Right forelimb (tissue), 1 donor: ENCODE data around the gene BRINP1.
"Not testable (repeated sequence)": the region's sequence is repeated elsewhere in the genome, so short reads cannot be mapped to it uniquely, and the experiment has no call there.

Experiments used
- DNase-seq: peaks from one replicate; pipeline ENCODE4 v3.0.0-alpha.2; 2018

Gene BRINP1

DNA sequence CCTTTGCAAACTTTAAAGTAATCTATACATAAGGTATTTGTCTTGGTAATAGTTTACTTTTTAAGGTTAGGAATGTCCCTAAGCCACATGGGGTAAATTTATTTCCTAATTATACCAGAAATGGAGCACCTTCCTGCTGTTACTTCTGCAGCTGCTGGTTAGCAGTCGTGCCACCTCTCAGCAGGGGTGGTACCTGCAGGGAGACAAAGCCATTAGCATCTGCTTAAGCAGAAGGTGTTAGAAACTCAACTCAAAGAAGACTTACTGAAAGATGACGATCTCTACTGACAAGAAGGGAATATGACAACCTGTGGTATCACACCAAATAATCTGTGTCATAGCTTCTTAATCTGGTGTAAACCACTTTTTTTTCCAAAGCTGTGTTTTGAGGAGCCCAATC lies 173.7 kb downstream of the BRINP1 start:
- DNase-seq: no peak

DNA sequence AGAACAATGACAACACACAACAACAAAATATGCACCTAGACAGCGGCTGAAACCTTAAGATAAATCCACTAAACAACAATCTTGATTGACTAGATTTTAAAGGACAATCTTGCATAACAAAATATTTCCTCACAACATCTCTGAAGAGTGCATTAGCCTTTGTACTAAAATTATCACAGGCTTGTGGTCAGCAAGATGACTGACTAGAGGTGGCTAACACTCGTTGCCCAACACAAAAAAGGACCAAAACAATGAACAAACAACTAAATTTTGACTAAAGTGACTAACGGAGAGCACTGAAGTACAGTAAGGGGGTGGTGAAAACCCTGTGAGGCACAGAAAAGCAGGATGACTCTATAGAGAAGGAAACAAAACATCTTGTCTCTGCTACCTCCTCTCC lies 183.9 kb downstream of the BRINP1 start:
- no peak for DNase-seq

- no peak for DNase-seq
Measured at GRCh38 chr9:119184265-119184936, 184.8 kb downstream of the BRINP1 start.

GRCh38 chr9:119181561-119181960 lies 187.7 kb downstream of the BRINP1 start:
- DNase-seq: no peak

- DNase-seq: no peak
Measured at GRCh38 chr9:119180897-119181296, 188.3 kb downstream of the BRINP1 start.

GRCh38 chr9:119179701-119180100 lies 189.5 kb downstream of the BRINP1 start:
- DNase-seq: no peak

GRCh38 chr9:119177196-119177595 lies 192.0 kb downstream of the BRINP1 start:
- DNase-seq: no peak

- DNase-seq: no peak
Measured at GRCh38 chr9:119175581-119175980, 193.7 kb downstream of the BRINP1 start.

GRCh38 chr9:119169222-119169621 lies 200.0 kb downstream of the BRINP1 start:
- not testable (repeated sequence) for DNase-seq

DNA sequence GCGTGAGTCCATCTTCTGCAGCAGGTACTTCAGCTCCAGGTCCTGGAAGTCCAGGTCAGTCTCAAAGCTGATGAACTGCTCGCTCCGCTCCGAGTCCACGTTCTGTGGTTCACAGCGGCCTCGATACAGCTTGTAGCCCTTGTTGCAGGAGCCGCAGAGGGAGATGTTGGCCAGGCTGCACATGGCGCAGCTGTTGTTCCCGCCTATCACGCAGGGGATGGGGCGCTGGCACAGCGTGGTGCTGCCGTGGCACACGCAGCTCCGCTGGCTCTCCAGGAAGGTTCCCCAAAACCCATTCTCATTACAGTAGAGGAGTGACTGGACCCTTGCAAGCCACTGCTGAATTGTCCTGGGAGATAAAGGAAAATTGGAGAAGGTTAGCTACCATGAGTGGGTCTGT lies 201.4 kb downstream of the BRINP1 start:
- DNase-seq: no peak

DNA sequence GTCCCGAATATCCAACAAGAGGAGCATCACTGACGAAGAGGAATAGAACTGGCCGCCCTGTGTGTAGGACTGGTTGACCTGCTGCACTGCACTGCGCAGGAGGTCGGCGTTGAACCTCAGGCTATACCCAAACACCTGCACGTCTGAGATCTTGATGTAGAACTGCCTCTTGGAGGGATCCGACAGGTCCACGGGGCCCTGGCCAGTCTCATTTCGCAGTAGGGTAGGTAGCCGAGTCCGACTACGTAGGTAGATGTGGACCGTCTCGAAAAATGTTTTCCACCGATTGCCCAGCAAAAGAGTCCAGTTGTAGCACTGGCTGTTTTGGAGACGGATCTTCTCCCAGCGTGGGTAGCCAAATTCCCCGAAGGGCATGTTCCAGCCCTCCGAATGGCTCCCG lies 202.0 kb downstream of the BRINP1 start:
- no peak for DNase-seq

DNA sequence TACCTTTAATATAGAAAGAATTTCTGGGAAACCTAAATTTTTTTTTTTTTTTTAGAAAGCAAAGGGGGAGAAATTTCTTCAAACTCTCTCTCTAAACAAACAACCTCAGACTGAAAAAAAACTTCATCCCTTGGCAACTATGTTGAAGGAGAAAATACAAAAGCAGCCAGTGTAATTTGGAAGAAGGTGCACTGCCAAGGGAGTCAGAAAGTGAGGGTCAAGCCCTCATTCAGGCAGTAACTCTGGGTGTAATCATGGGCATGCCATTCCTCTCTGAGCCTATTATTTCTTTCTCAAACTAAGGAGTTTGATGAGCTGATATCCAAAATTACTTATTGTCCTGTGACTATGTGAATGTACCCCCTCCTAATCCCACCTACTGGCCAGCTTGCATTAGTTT lies 203.1 kb downstream of the BRINP1 start:
- DNase-seq: no peak

DNA sequence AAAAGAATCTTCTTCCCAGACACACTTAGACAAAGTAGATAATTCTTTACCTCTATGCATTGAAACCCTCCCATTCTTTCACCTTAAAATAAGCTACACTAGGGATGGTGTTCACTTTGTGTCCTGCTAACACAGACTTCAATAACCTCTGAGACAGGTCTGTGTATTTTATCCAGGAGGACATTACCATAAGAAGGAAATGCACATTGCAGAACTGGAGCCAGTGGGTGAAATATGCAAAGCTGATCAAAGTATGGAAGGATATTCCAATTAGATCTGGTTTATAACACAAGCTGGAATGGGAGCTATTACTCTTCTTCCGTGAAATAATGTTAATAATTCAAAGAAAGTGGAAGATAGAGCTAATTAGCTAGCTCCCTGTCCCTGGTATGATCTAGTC lies 204.1 kb downstream of the BRINP1 start:
- DNase-seq: no peak

DNA sequence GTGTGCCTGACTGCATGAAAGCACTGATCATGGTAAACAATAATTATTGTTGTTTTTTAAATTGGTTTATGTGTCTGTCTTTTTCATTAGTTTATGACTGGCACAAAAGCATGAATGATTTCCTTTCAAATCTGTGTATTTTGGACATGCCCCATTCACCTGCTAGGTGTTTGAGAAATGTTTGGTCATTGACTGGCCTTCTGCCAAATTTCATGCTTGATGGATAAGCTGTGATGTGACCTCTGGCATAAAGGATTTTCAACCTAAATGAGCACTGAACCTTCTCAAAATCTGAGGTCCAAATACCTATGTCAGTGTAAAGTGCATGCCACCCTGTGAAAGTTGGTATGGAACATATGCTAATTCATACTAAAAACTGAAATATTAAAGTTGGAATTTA lies 204.5 kb downstream of the BRINP1 start:
- DNase-seq: no peak

GRCh38 chr9:119160551-119160950 lies 208.7 kb downstream of the BRINP1 start:
- DNase-seq: no peak

- no peak for DNase-seq
Measured at GRCh38 chr9:119159386-119159785, 209.8 kb downstream of the BRINP1 start.

DNA sequence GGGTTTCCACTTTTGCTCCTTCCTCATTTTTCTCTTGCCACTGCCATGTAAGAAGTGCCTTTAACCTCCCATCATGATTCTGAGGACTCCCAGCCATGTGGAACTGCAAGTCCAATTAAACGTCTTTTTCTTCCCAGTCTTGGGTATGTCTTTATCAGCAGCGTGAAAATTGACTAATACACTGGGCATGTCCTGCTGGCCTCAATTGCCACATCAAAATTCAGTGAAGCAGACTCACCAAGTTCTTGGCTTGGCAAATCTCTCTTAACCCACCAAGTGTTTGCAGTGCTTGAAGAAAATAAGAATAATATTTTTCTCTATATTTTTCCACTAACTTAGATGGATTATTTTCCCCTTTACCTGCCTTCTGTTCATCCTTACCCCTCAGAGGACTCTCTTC lies 212.0 kb downstream of the BRINP1 start:
- DNase-seq: no peak

GRCh38 chr9:119156354-119156753 lies 212.9 kb downstream of the BRINP1 start:
- DNase-seq: no peak

GRCh38 chr9:119154527-119154926 lies 214.7 kb downstream of the BRINP1 start:
- DNase-seq: no peak

- DNase-seq: no peak
Measured at GRCh38 chr9:119153402-119153801, 215.8 kb downstream of the BRINP1 start.

GRCh38 chr9:119148855-119149254 lies 220.4 kb downstream of the BRINP1 start:
- DNase-seq: no peak

DNA sequence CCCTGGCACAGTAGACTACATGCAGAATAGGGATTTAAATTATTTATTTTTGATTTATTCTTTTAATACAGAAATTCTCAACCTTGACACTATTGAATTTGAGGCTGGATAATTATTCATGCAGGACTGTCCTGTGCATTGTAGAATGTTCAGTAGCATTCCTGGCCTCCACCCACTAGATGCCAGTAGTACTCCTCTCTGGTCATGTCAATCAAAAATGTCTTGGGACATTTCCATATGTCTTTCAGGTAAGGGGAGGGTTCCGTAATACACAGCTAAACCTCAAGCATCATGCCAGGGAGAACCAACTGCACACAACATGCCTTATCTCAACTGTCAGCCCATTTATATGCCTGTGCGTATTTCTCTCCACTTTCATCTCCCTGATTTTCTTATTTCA lies 231.8 kb downstream of the BRINP1 start:
- no peak for DNase-seq

DNA sequence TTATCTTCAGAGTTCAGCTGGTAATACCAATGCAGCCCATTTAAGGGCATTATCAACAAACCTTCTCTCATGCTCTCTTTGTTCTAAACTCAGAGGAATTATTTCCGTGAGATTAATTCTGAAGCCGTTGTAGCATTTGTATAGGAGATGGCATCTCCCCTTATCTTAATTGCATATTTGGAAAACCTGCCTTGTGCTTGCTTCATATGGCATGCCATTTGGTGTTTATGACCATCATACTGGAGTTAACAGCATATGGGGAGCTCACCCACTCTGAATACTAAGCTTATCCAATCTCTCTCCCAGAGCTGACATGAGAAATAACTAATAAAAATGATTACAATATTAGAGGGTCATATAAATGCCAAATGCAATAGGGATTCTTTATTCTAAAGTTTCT lies 243.2 kb downstream of the BRINP1 start:
- no peak for DNase-seq

DNA sequence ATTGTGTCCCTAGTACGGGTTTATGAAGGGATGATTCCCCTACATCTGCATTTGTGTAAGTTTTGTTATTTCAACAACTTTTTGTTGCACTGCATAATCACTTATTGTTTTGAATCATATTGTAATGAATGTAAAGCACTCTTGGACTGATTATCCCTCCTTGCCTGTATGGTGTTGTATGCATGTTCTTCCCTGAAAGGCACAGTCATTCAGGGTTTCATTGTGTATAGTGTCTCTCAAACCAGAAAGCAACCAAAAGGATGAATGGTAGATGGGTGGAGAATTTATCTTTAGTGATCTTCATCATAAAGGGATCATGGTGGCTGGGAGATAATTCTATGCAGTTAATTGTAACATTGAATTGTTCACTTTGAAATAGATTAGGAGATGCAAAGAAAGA lies 247.3 kb downstream of the BRINP1 start:
- no peak for DNase-seq

DNA sequence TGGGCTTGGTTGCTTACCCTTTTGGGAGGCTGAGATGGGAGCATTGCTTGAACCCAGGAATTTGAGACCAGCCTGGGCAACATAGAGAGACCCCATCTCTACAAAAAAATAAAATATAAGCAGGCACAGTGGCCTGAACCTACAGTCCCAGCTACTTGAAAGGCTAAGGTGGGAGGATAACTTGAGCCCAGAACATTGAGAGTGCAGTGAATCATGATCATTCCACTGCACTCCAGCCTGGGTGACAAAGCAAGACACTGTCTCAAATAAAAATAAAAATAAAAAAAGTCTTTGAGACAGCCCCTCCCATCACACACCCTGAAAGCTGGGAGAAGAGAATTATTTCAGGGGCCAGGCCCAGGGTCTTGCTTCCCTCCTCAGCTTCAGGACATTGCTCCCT lies 251.8 kb downstream of the BRINP1 start:
- DNase-seq: no peak
